BLaER1 treated with 17β-estradiol and CSF1 and Interleukin-3, amounts not matched to agents 10 nM and 100 nM (cell line): Measurements from ENCODE around the gene TMEM131.
A peak's percentile ranks its signal among the peaks of the same experiment; 100 is the strongest.

Experiments
- H3K27ac ChIP-seq, 11 experiments: shearing (Covaris generic); formaldehyde crosslinking; 2 replicates each; pipeline ENCODE4 v1.8.1; 2022
- H3K27me3 ChIP-seq, 11 experiments: shearing (Covaris generic); formaldehyde crosslinking; 2 replicates each; pipeline ENCODE4 v1.8.1; 2022
- H3K36me3 ChIP-seq, 11 experiments: shearing (Covaris generic); formaldehyde crosslinking; 2 replicates each; pipeline ENCODE4 v1.8.1; 2022
- H3K4me1 ChIP-seq, 10 experiments: shearing (Covaris generic); formaldehyde crosslinking; 2 replicates each; pipeline ENCODE4 v1.8.1; 2022
- H3K4me2 ChIP-seq, 11 experiments: shearing (Covaris generic); formaldehyde crosslinking; 2 replicates each; pipeline ENCODE4 v1.8.1; 2022
- H3K4me3 ChIP-seq, 10 experiments: shearing (Covaris generic); formaldehyde crosslinking; 2 replicates each; pipeline ENCODE4 v1.8.1; 2022
- H3K9ac ChIP-seq, 11 experiments: shearing (Covaris generic); formaldehyde crosslinking; 2 replicates each; pipeline ENCODE4 v1.8.1; 2022
- H3K9me3 ChIP-seq, 11 experiments: shearing (Covaris generic); formaldehyde crosslinking; replicated peaks in 1 of 11; 2 replicates each; pipeline ENCODE4 v1.8.1; 2022
- H4K20me1 ChIP-seq, 11 experiments: shearing (Covaris generic); formaldehyde crosslinking; 2 replicates each; pipeline ENCODE4 v1.8.1; 2022
- Cebpa-rat ChIP-seq, 11 experiments: shearing (Covaris generic); IDR thresholded peaks; 2 replicates each; pipeline ENCODE4 v1.8.1; 2022

Gene TMEM131

DNA sequence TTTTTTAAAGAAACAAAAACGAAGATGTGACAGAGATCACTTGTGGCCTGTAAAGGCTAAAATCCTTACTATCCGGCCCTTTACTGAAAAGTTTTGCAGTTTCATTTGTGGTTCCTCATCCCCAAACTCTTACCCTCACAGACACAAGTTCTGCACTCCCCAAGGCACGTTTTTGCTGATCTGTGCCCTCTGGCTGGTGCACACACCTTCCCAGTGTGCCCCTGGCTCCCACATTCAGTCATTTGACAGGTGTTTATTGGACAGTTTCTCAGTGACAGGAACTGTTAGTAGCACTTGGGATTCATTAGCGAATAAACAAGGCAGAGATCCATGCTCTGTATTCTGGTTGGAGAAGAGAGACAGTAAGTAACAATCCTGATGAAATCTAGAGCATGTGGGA lies 259.6 kb downstream of the TMEM131 start:
- Histone ChIP-seq H3K9me3 (no peaks in the 10 kb centered on the region), H3K4me2 (no peak overlapping the region; a peak in 1 of 22 replicates), H3K4me1 (peaks cover 7 to 38% (median 31%) of the 10 kb centered on the region in 10 experiments), H3K9ac (peak overlapping the region in 2 of 11 experiments; percentile 24; a peak in 3 of 22 replicates), H3K4me3 (no peak overlapping the region), H4K20me1 (peaks cover 0 to 14% (median 0%) of the 10 kb centered on the region in 11 experiments; a peak in 3 of 22 replicates), H3K36me3 (peaks cover 0 to 90% (median 55%) of the 10 kb centered on the region in 11 experiments; a peak in 16 of 22 replicates), H3K27ac (peak overlapping the region in 2 of 11 experiments; percentile 45 to 49; a peak in 5 of 22 replicates), H3K27me3 (no peaks in the 10 kb centered on the region)
- no peak for TF ChIP-seq Cebpa-rat (IDR thresholded peaks at IDR 0.05)

DNA sequence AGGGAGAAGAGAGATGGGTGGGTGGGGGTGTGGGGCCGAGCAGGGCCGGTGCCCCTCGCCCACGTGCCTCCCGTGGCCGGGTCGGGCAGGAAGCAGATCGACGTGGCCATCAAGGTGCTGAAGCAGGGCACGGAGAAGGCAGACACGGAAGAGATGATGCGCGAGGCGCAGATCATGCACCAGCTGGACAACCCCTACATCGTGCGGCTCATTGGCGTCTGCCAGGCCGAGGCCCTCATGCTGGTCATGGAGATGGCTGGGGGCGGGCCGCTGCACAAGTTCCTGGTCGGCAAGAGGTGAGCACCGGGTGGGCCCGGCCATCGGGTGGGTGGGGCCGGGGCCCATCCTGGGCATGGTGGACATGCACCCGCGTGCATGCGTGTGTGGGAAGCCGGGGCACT lies 260.6 kb downstream of the TMEM131 start:
- Histone ChIP-seq H3K4me3 (no peak overlapping the region), H3K9ac (no peak overlapping the region), H3K4me2 (no peak overlapping the region), H3K27me3 (no peaks in the 10 kb centered on the region), H4K20me1 (peaks cover 0 to 14% (median 0%) of the 10 kb centered on the region in 11 experiments; a peak in 3 of 22 replicates), H3K27ac (no peak overlapping the region), H3K9me3 (peaks cover 4 to 8% (median 5%) of the 10 kb centered on the region in 11 experiments), H3K4me1 (peaks cover 13 to 48% (median 38%) of the 10 kb centered on the region in 10 experiments), H3K36me3 (peaks cover 4 to 89% (median 50%) of the 10 kb centered on the region in 11 experiments; a peak in 21 of 22 replicates)
- TF ChIP-seq Cebpa-rat (IDR thresholded peaks at IDR 0.05), result no peak

DNA sequence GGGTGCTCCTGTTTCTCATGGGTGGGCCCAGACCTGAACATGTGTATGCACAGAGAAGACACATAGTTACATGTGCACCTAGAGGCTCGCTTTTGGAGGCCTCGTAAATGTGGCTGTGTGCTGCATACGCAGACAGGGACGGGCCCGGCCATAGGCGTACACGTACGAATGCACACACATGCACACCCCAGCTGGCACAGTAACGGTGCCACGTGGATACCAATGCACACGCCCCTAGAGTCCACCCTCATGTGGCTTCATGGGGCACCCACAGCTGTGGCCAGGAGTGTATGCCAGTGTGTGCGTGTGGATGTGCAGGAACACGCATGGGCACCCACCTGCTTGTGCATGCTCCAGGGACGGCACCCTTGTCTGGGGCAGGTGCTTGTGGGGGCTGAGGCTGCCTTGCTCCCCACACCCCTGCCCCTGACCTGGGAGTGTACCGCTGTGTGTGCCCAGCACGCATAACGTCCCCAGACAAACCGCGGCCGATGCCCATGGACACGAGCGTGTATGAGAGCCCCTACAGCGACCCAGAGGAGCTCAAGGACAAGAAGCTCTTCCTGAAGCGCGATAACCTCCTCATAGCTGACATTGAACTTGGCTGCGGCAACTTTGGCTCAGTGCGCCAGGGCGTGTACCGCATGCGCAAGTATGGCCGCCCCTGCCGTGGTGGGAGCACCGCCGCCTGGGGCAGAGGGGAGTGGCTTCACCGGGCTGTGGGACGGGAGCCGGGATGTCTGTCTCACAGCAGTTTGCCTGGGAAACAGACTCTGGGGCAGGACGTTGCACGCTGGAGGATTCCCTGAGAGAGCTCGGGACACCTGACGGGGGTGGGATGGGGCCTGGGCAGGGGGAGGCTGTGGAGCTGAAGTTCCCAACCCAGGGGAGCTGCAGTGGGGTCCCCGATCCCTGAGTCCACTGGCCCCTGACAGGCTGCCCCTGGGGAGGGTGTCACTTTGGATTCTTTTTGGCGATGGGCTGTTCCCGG lies 261.4 kb downstream of the TMEM131 start:
- Histone ChIP-seq H3K27me3 (no peaks in the 10 kb centered on the region), H3K4me3 (no peak overlapping the region), H3K9me3 (peaks cover 11 to 15% (median 12%) of the 10 kb centered on the region in 11 experiments), H3K4me1 (peaks cover 13 to 55% (median 38%) of the 10 kb centered on the region in 10 experiments), H3K27ac (0 out of 22 replicates have a peak overlapping the region, but pooled peaks of 1 of the 11 experiments have one; percentile 95), H4K20me1 (peaks cover 0 to 14% (median 0%) of the 10 kb centered on the region in 11 experiments; a peak in 3 of 22 replicates), H3K36me3 (peaks cover 6 to 89% (median 49%) of the 10 kb centered on the region in 11 experiments; a peak in 21 of 22 replicates), H3K4me2 (no peak overlapping the region), H3K9ac (no peak overlapping the region)
- no peak for TF ChIP-seq Cebpa-rat (IDR thresholded peaks at IDR 0.05)

DNA sequence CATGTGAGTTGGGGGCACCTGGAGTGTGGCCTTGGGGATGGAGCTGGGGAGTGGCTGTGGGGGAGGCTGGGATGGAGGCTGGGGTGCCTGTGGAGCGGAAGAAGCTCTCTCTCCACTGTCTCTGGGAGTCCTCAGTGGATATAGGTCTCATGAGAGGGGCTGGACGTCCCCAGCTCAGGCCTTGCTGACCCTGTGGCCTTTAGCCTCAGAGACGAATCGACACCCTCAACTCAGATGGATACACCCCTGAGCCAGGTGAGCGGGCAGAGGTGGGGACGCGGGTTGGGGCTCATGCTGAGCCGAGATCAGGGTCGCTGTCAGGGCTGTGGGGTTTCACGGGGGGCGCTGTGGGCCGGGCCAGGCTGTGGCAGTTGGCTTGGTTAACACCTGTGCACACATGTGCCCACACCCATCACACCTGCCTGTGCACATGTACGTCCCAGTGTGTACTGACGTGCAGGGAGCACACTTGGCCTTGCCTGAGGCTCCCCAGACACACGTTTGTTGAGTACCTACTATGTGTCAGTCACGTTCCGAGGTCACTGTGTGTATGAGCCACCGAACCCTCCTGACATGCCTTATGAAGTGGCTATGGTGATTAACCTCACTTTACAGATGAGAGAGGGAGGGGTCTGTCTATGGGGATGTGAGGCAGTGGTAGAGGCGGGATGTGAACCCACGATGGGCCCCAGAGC lies 262.3 kb downstream of the TMEM131 start:
- peaks cover 16 to 64% (median 45%) of the 10 kb centered on the region in 10 experiments for H3K4me1 ChIP-seq
- peaks cover 0 to 14% (median 0%) of the 10 kb centered on the region in 11 experiments; a peak in 2 of 22 replicates for H4K20me1 ChIP-seq

DNA sequence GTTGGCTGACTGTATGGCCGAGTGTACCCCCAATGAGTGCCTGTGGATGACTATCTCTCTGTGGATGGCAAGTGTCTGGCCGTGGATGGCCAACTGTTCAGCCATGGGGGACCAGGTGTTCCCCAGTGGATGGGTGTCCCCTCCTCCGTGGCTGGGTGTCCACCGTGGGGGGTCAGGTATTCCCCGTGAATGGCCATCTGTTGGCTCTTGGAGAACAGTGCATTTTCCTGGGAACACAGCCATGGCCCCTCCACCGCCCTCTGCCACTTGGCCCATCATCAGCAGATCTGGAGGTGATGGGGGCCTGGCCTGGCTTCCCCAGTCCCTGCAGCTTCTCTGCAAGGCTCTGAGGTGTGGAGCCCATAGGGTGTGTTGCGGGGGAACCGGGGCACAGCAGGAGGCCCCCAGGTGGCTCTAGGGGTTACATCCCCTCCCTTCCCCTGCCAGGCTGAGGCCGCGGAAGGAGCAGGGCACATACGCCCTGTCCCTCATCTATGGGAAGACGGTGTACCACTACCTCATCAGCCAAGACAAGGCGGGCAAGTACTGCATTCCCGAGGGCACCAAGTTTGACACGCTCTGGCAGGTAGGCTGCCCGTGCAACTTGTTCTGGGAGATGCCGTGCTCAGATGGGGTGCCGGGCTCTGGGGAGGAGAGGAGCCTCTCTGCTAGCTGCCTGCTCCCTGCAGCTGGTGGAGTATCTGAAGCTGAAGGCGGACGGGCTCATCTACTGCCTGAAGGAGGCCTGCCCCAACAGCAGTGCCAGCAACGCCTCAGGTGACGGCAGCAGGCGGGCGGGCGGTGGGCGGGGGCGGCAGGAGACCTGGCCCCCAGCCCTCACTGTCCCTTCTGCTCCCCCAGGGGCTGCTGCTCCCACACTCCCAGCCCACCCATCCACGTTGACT lies 263.1 kb downstream of the TMEM131 start:
- TF ChIP-seq Cebpa-rat (IDR thresholded peaks at IDR 0.05), result no peak
- Histone ChIP-seq H3K9ac (peak overlapping the region in 1 of 11 experiments; percentile 60; a peak in 1 of 22 replicates), H3K36me3 (peaks cover 6 to 78% (median 40%) of the 10 kb centered on the region in 11 experiments; a peak in 21 of 22 replicates), H3K27me3 (no peaks in the 10 kb centered on the region), H3K4me2 (peak overlapping the region in 8 of 11 experiments; percentile 71 to 97 (median 80); a peak in 16 of 22 replicates), H3K27ac (peak overlapping the region in 5 of 11 experiments; percentile 8 to 98 (median 73); a peak in 6 of 22 replicates), H3K4me3 (no peak overlapping the region), H3K9me3 (peaks cover 11 to 15% (median 12%) of the 10 kb centered on the region in 11 experiments), H4K20me1 (peaks cover 0 to 14% (median 0%) of the 10 kb centered on the region in 11 experiments; a peak in 2 of 22 replicates), H3K4me1 (peaks cover 24 to 72% (median 53%) of the 10 kb centered on the region in 10 experiments)

More for the DNA sequence above, 262.3 kb downstream of the TMEM131 start:
- H3K9ac ChIP-seq, result no peak overlapping the region
- H3K4me2 ChIP-seq, result peak overlapping the region in 5 of 11 experiments; percentile 76 to 97 (median 81); a peak in 6 of 22 replicates
- H3K27me3 ChIP-seq, result no peaks in the 10 kb centered on the region
- H3K27ac ChIP-seq, result peak overlapping the region in 4 of 11 experiments; percentile 8 to 95 (median 19); a peak in 2 of 22 replicates
- H3K36me3 ChIP-seq, result peaks cover 6 to 86% (median 48%) of the 10 kb centered on the region in 11 experiments; a peak in 21 of 22 replicates
- no peak overlapping the region for H3K4me3 ChIP-seq
- TF ChIP-seq Cebpa-rat (IDR thresholded peaks at IDR 0.05), result no peak
- H3K9me3 ChIP-seq, result peaks cover 11 to 15% (median 12%) of the 10 kb centered on the region in 11 experiments

DNA sequence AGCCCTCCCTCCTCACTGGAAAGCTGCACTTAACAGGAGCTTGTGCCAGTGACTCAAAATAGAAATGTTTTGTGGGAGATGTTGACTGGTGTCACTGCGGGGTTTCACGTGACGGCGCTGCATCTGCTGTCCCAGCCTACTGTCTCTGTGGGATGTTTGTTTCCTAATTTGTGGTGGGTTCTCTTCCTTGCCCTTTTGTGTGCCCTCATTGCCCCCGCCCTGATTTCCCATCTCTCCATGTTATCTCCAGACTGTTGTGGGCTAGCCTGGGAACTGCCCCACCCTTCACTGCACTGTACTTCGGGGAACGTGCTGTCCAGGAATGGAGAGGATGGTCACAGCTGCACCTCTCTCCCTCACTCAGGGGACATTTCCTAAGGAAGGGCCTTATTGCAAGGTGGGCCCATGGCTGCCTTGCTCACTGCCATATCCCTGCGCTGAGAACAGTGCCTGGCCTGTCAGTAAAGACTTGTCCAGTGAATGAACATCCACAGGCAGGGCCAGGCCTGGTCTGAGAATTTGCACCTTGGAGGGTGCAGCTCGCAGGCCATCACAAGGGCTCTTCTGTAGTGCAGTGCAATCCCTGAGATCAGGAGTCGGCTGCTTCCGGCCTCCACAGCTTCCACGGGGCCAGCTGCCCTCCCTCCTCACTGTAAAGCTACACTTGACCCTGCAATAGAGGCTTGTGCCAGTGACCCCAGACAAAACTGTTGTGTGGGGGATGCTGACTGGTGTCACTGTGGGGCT lies 264.3 kb downstream of the TMEM131 start:
- Histone ChIP-seq H3K27me3 (no peaks in the 10 kb centered on the region), H4K20me1 (peaks cover 0 to 14% (median 0%) of the 10 kb centered on the region in 11 experiments; a peak in 2 of 22 replicates), H3K27ac (peak overlapping the region in 9 of 11 experiments; percentile 17 to 98 (median 67); a peak in 16 of 22 replicates), H3K4me2 (peak overlapping the region; percentile 67 to 97 (median 79)), H3K9me3 (peaks cover 11 to 15% (median 12%) of the 10 kb centered on the region in 11 experiments), H3K4me3 (no peak overlapping the region; a peak in 1 of 20 replicates), H3K4me1 (peaks cover 37 to 84% (median 64%) of the 10 kb centered on the region in 10 experiments), H3K9ac (peak overlapping the region in 9 of 11 experiments; percentile 0 to 65 (median 53); a peak in 14 of 22 replicates), H3K36me3 (peaks cover 6 to 75% (median 33%) of the 10 kb centered on the region in 11 experiments; a peak in 21 of 22 replicates)
- no peak for TF ChIP-seq Cebpa-rat (IDR thresholded peaks at IDR 0.05)

DNA sequence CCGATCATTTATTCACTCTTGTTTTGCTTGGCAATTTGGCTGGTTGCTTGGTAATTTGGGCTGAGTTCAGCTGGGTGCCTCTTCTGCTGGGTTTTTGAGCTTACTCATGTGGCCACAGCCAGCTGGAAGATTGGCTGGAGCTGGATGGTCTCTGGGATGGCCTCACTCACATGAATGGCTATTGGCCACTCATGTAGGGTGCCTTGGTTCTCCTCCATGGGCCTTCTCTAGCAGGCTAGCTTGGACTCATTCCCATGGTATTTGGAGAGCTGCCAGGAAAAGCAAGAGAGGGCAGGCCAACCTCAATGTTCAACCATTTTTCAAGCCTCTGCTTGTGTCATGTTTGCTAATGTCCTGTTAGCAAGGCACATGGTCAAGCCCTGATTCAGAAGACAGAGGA lies 265.5 kb downstream of the TMEM131 start:
- no peaks in the 10 kb centered on the region for H3K27me3 ChIP-seq
- H3K9ac ChIP-seq, result peak overlapping the region in 1 of 11 experiments; percentile 60; a peak in 1 of 22 replicates
- peak overlapping the region in 7 of 11 experiments; percentile 62 to 98 (median 70); a peak in 12 of 22 replicates for H3K27ac ChIP-seq
- peak overlapping the region in 4 of 10 experiments; percentile 0 to 16 (median 6); a peak in 2 of 20 replicates for H3K4me3 ChIP-seq
- H4K20me1 ChIP-seq, result peaks cover 0 to 14% (median 0%) of the 10 kb centered on the region in 11 experiments; a peak in 2 of 22 replicates
- H3K9me3 ChIP-seq, result peaks cover 11 to 15% (median 12%) of the 10 kb centered on the region in 11 experiments
- H3K4me1 ChIP-seq, result peaks cover 48 to 88% (median 71%) of the 10 kb centered on the region in 10 experiments
- peak overlapping the region in 9 of 11 experiments; percentile 71 to 97 (median 79); a peak in 14 of 22 replicates for H3K4me2 ChIP-seq
- TF ChIP-seq Cebpa-rat (IDR thresholded peaks at IDR 0.05), result no peak
- H3K36me3 ChIP-seq, result peaks cover 6 to 72% (median 30%) of the 10 kb centered on the region in 11 experiments; a peak in 21 of 22 replicates
